GM12878 (cell line): Measurements from ENCODE around the gene EIF4EBP2. TPM values are rescaled to one million over a fixed set of nuclear protein-coding genes. Genes with fewer than 3 reads are reported as not detected.

Source experiments
- ATAC-seq: fragments of 200-7000 bp; cut with Tn5 transposase; 3 replicates; pipeline ENCODE4 v1.9.1; 2020; ENCODE audit warnings: mild to moderate bottlenecking, moderate library complexity
- BruUV-seq: library from RNA; stranded (reverse); fragments of 400-500 nt; replicated peaks from 2 replicates; lab custom pipeline; 2021; lab: Mats Ljungman, UMichigan
- CTCF ChIA-PET: fragments of 300-600 bp; sonication (Branson Sonifier 250); formaldehyde crosslinking; extraction: SDS; loops from one replicate; lab custom pipeline; 2021; ENCODE audit warnings: inconsistent platforms; lab: Yijun Ruan, JAX
- POLR2A ChIA-PET: fragments of 350-600 bp; formaldehyde crosslinking; extraction: SDS; loops from one replicate; lab custom pipeline; 2021; ENCODE audit warnings: inconsistent platforms; lab: Charles Lee
- RAD21 ChIA-PET: fragments of 300-600 bp; sonication (Branson Sonifier 250); formaldehyde crosslinking; loops from one replicate; lab custom pipeline; 2023; ENCODE audit warnings: antibody characterized with exemption; ENCODE audit not compliant: unreplicated experiment; lab: Charles Lee
- SMC1A ChIA-PET: fragments of 300-600 bp; sonication (Branson Sonifier 250); formaldehyde crosslinking; loops from one replicate; lab custom pipeline; 2023; ENCODE audit not compliant: unreplicated experiment, uncharacterized antibody; lab: Charles Lee
- DNase-seq: peaks from one replicate; pipeline ENCODE4 v3.0.0-alpha.2; 2011; ENCODE audit warnings: low read depth, low spot score
- FAIRE-seq: peaks from 3 replicates; lab custom pipeline; 2011; peaks lifted over from hg19 to GRCh38; lab: Jason Lieb, UNC
- H2AFZ ChIP-seq: 2 replicates; pipeline ENCODE4 v1.6.0; 2011; ENCODE audit warnings: low read depth, low read length, control low read depth; ENCODE audit not compliant: control insufficient read depth
- H3K27ac ChIP-seq: 2 replicates; pipeline ENCODE4 v1.5.1; 2011; ENCODE audit warnings: control low read depth; ENCODE audit not compliant: control insufficient read depth, insufficient read depth
- H3K27me3 ChIP-seq, 2 experiments: replicated peaks in 1 of 2; 2 replicates each; pipeline versions ENCODE4 v1.6.0 to v1.6.1; 2011; ENCODE audit warnings: low read length in 1 of 2; ENCODE audit not compliant: control insufficient read depth in 2 of 2, insufficient read depth in 2 of 2
- H3K36me3 ChIP-seq, 2 experiments: 2 replicates each; pipeline ENCODE4 v1.5.1; 2011; ENCODE audit warnings: low read length in 1 of 2; ENCODE audit not compliant: control insufficient read depth in 2 of 2, insufficient read depth in 2 of 2
- H3K4me1 ChIP-seq: 2 replicates; pipeline ENCODE4 v1.6.1; 2011; ENCODE audit warnings: mild to moderate bottlenecking, low read length, moderate library complexity, mixed read lengths; ENCODE audit not compliant: control insufficient read depth, insufficient read depth
- H3K4me2 ChIP-seq: 2 replicates; pipeline ENCODE4 v1.6.0; 2011; ENCODE audit warnings: control low read depth; ENCODE audit not compliant: control insufficient read depth, insufficient read depth
- H3K4me3 ChIP-seq: fragments of 200-600 bp; sonication (generic); 2 replicates; pipeline ENCODE4 v1.5.1; 2016
- H3K79me2 ChIP-seq: 2 replicates; pipeline ENCODE4 v1.6.0; 2011; ENCODE audit warnings: low read length; ENCODE audit not compliant: control insufficient read depth, insufficient read depth
- H3K9ac ChIP-seq: 2 replicates; pipeline ENCODE4 v1.8.0; 2011; ENCODE audit warnings: low read length, control low read depth, mixed read lengths; ENCODE audit not compliant: control insufficient read depth, insufficient read depth
- H3K9me3 ChIP-seq: replicated peaks from 3 replicates; pipeline ENCODE4 v1.5.1; 2011; ENCODE audit warnings: mild to moderate bottlenecking, low read length; ENCODE audit not compliant: control insufficient read depth, insufficient read depth
- H4K20me1 ChIP-seq: 2 replicates; pipeline ENCODE4 v1.6.0; 2011; ENCODE audit not compliant: control insufficient read depth, insufficient read depth
- BACH1 ChIP-seq: fragments of 450-650 bp; IDR thresholded peaks from 2 replicates; pipeline ENCODE4 v1.6.1; 2017; ENCODE audit warnings: mild to moderate bottlenecking, borderline replicate concordance
- BCL11A ChIP-seq: IDR thresholded peaks from 2 replicates; pipeline ENCODE4 v1.6.1; 2011; ENCODE audit warnings: low read depth, low read length
- POU2F2 ChIP-seq: IDR thresholded peaks from 3 replicates; pipeline ENCODE4 v1.6.1; 2011; ENCODE audit warnings: low read depth, mild to moderate bottlenecking, low read length, borderline replicate concordance
- WGBS: methylation state at CpG from one replicate; pipeline ENCODE4 v1.1.6; 2016; ENCODE audit warnings: low lambda C conversion rate; ENCODE audit not compliant: insufficient replicate concordance, insufficient coverage; ENCODE audit errors: missing lambda C conversion rate; 5-methylcytosine and 5-hydroxymethylcytosine counted together
- in situ Hi-C: fragments of 300-500 bp; cut with MboI; formaldehyde crosslinking; loops from 9 replicates; pipeline ENCODE4 v1.14.3; 2018; ENCODE audit warnings: mixed read lengths
- intact Hi-C: fragments of 100-400 bp; cut with micrococcal nuclease; formaldehyde crosslinking; loops from one replicate; pipeline ENCODE4 v1.14.2; 2022; ENCODE audit not compliant: unreplicated experiment
- polyA plus RNA-seq, 11 experiments: library from polyadenylated mRNA; depleted of rRNA in 4 of 11; unstranded in 6 of 11; stranded (reverse) in 5 of 11; fragments of >200 nt; fragmentation: Nextera tagmentation in 4 of 11; fragmentation: Illumina TruSeq in 1 of 11; extraction: Ambion mirVana in 4 of 11; extraction: Trizol in 1 of 11; gene quantifications; 1 replicate in 1 of 11; 2 replicates in 10 of 11; pipeline versions ENCODE4 v1.2.1 to v1.2.3, GENCODE V29; 2011 to 2016; ENCODE audit warnings: inconsistent platforms in 2 of 11, missing spikeins in 2 of 11, low read depth in 1 of 11
- total RNA-seq, 4 experiments: library from RNA; depleted of rRNA in 3 of 4; stranded (reverse); fragments of >200 nt in 3 of 4; fragmentation: Illumina TruSeq in 1 of 4; extraction: Trizol in 1 of 4; gene quantifications; 2 replicates each; pipeline versions ENCODE4 v1.2.1 to v1.2.3, GENCODE V29; 2013 to 2021
- TF ChIP-seq, protein P1 (sequence below): fragments of 450-650 bp; IDR thresholded peaks from 2 replicates; pipeline ENCODE4 v1.6.1; 2014; ENCODE audit warnings: mild to moderate bottlenecking
- TF ChIP-seq, protein P2 (sequence below): fragments of 450-650 bp; IDR thresholded peaks from 2 replicates; pipeline ENCODE4 v1.6.1; 2018; ENCODE audit warnings: mild to moderate bottlenecking, low read depth, moderate library complexity; ENCODE audit not compliant: partially characterized antibody

The EIF4EBP2 gene
- total and polyA plus RNA-seq, 10 of the 15 experiments (the other 5 are each of a cell fraction or from before 2014, with no cell fraction given), result 14.4 to 51.3 (median 28.9) TPM

DNA sequence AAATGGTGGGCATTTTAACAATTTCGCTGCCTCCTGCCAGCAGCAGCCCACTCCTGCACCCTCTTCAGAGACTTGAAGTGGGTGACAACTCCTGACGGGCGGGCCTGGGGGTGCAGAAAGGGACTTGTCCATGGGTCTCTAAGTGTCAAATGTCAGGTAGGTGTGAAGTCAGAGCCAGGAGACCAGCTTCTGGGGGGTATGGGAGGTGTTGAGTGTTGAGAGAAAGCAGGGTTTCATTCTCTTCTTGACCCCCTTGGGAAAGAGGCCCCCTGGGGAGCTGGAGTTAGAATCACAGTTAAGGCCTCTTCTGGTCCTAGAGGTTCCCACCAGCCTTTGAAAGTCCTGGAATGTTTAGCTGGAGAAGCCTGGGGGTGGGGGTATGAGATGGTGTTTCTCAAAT is 63.0 kb downstream of the EIF4EBP2 start:
- DNase-seq (no peak), ATAC-seq (no peak), FAIRE-seq (no peak)
- BruUV-seq, result no TSS peak
- ChIA-PET RAD21 (no interaction called here), POLR2A (no interaction called here), CTCF (interaction anchor here (0.6 to 1.0 kb wide), 3 partner anchors 57 to 83 kb away, joined by 3 read pairs; no protein-coding TSS in a partner anchor), SMC1A (interaction anchor here (0.6 kb wide), 1 partner anchor 21 kb away, joined by 3 read pairs; no protein-coding TSS in a partner anchor)
- Histone ChIP-seq H3K4me2 (no peak overlapping the region), H4K20me1 (no peaks in the 10 kb centered on the region), H3K9ac (no peak overlapping the region), H3K36me3 (no peaks in the 10 kb centered on the region), H3K27ac (no peak overlapping the region), H3K27me3 (no peaks in the 10 kb centered on the region; a peak in 1 of 4 replicates), H3K79me2 (no peaks in the 10 kb centered on the region), H3K4me3 (no peak overlapping the region), H3K9me3 (no peaks in the 10 kb centered on the region), H3K4me1 (no peaks in the 10 kb centered on the region; the same call in 1 of the 2 replicates), H2AFZ (no peak overlapping the region)
- TF ChIP-seq, protein P1, sequence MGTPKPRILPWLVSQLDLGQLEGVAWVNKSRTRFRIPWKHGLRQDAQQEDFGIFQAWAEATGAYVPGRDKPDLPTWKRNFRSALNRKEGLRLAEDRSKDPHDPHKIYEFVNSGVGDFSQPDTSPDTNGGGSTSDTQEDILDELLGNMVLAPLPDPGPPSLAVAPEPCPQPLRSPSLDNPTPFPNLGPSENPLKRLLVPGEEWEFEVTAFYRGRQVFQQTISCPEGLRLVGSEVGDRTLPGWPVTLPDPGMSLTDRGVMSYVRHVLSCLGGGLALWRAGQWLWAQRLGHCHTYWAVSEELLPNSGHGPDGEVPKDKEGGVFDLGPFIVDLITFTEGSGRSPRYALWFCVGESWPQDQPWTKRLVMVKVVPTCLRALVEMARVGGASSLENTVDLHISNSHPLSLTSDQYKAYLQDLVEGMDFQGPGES, result no peak
- TF ChIP-seq BACH1 (no peak), BCL11A (no peak)
- WGBS, result 31% methylated on average over 3 of the region's 3 CpGs
- in situ Hi-C loops, result loop anchor here (10.0 kb wide), 1 partner anchor 418 kb away; the partner anchor contains the start of gene PCBD1
- intact Hi-C loops, result loop anchor here (10.0 kb wide), 1 partner anchor 418 kb away; the partner anchor contains the start of gene PCBD1

DNA sequence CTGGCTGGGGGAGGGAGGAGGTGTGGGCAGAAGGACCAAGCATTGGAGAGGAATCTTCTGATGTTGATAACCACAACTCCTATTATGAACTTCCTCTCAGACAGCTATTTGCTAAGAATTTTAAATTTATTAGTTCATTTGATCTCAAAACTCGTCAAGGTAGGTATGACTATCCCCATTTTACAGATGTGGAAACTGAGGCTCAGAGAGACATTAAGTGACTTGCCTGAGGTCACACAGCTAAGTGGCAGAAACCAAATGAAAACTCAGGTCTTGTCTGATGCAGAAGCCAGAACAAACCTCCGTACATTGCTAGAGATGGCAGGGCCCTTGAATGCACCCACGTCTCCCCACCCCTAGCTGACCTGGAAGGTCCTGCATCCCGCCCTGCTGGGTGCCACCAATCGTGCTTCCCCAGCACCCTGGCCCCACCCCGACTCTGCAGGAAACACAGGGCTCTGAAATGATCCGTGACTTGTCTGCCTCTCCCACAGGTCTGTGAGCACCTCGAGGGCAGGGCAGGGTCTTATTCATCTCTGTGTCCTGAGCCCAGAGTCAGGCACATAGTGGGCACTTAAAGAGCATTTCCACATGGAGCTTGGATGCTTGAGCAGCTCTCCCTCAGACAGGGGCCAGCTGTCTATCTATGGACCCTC is 69.0 kb downstream of the EIF4EBP2 start:
- TF ChIP-seq, protein P2, sequence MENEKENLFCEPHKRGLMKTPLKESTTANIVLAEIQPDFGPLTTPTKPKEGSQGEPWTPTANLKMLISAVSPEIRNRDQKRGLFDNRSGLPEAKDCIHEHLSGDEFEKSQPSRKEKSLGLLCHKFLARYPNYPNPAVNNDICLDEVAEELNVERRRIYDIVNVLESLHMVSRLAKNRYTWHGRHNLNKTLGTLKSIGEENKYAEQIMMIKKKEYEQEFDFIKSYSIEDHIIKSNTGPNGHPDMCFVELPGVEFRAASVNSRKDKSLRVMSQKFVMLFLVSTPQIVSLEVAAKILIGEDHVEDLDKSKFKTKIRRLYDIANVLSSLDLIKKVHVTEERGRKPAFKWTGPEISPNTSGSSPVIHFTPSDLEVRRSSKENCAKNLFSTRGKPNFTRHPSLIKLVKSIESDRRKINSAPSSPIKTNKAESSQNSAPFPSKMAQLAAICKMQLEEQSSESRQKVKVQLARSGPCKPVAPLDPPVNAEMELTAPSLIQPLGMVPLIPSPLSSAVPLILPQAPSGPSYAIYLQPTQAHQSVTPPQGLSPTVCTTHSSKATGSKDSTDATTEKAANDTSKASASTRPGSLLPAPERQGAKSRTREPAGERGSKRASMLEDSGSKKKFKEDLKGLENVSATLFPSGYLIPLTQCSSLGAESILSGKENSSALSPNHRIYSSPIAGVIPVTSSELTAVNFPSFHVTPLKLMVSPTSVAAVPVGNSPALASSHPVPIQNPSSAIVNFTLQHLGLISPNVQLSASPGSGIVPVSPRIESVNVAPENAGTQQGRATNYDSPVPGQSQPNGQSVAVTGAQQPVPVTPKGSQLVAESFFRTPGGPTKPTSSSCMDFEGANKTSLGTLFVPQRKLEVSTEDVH, result no peak
- TF ChIP-seq POU2F2, result no peak
- no peaks in the 10 kb centered on the region for H3K9me3 ChIP-seq
- SMC1A ChIA-PET, result interaction anchor here (1.3 kb wide), 1 partner anchor 41 kb away, joined by 3 read pairs; no protein-coding TSS in a partner anchor
- BruUV-seq, result no TSS peak
- no peak overlapping the region for H2AFZ ChIP-seq
- no peaks in the 10 kb centered on the region; a peak in 1 of 4 replicates for H3K27me3 ChIP-seq
- no peaks in the 10 kb centered on the region for H4K20me1 ChIP-seq
- in situ Hi-C loops (no loop called here), intact Hi-C loops (no loop called here)
- H3K36me3 ChIP-seq, result no peaks in the 10 kb centered on the region
- DNase-seq (no peak), FAIRE-seq (no peak), ATAC-seq (no peak)
- H3K4me3 ChIP-seq, result no peak overlapping the region
- WGBS, result 34% methylated on average over 8 of the region's 8 CpGs
- CTCF ChIA-PET, result interaction anchor here (0.5 kb wide), 1 partner anchor 131 kb away, joined by 3 read pairs; no protein-coding TSS in a partner anchor
- RAD21 ChIA-PET, result interaction anchor here (1.2 kb wide), 1 partner anchor 11 kb away, joined by 3 read pairs; no protein-coding TSS in a partner anchor
- H3K4me1 ChIP-seq, result peaks cover 22% of the 10 kb centered on the region
- H3K4me2 ChIP-seq, result no peak overlapping the region
- H3K9ac ChIP-seq, result no peak overlapping the region
- H3K79me2 ChIP-seq, result no peaks in the 10 kb centered on the region
- POLR2A ChIA-PET, result no interaction called here
- no peak overlapping the region for H3K27ac ChIP-seq
